GM12872 (cell line): ENCODE results near the gene PML.

Experiments used
- CTCF ChIP-seq: IDR thresholded peaks from 3 replicates; pipeline ENCODE4 v1.5.1; 2011; ENCODE audit warnings: low read depth, mild to moderate bottlenecking, low read length, moderate library complexity; ENCODE audit not compliant: insufficient read depth

PML gene

GRCh38 chr15:74041777-74042435, 47.4 kb downstream of the PML start:
- no peak for TF ChIP-seq CTCF

- TF ChIP-seq CTCF = no peak
These were observed 48.3 kb downstream of the PML start for GRCh38 chr15:74042603-74043424.

GRCh38 chr15:74043425-74044266, 49.1 kb downstream of the PML start:
- TF ChIP-seq CTCF = no peak

GRCh38 chr15:74044267-74045110, 50.0 kb downstream of the PML start:
- no peak for TF ChIP-seq CTCF

- TF ChIP-seq CTCF = no peak
These were observed 50.7 kb downstream of the PML start for GRCh38 chr15:74045184-74045583.

GRCh38 chr15:74045636-74046274, 51.2 kb downstream of the PML start:
- TF ChIP-seq CTCF = no peak
